CD14-positive monocyte (primary cell): ENCODE data around the gene CAPN14. TPM values are rescaled to one million over a fixed set of nuclear protein-coding genes. Genes with fewer than 3 reads are reported as not detected.

ENCODE experiments used
- DNase-seq, 3 donors: peaks; one replicate each; pipeline ENCODE4 v3.0.0-alpha.2; 2011 to 2022
- H2AFZ ChIP-seq: 2 replicates; pipeline ENCODE4 v1.6.0; 2012; ENCODE audit warnings: mild to moderate bottlenecking, low read depth, low read length, inconsistent platforms; ENCODE audit not compliant: insufficient read depth, poor library complexity, severe bottlenecking
- H3K27ac ChIP-seq, 2 donors: 1 replicate in 1 of 2; 2 replicates in 1 of 2; pipeline ENCODE4 v1.5.1; 2012 to 2013; ENCODE audit warnings: low read length in 2 of 2, control low read depth in 1 of 2, inconsistent platforms in 1 of 2, low read depth in 1 of 2, mild to moderate bottlenecking in 1 of 2
- H3K27me3 ChIP-seq, 2 donors: one replicate each; pipeline versions ENCODE4 v1.6.0 to v1.6.1; 2011 to 2013; ENCODE audit warnings: low read length in 2 of 2; ENCODE audit not compliant: control insufficient read depth in 2 of 2, insufficient read depth in 2 of 2
- H3K36me3 ChIP-seq, 2 donors: replicated peaks in 1 of 2; 1 replicate in 1 of 2; 2 replicates in 1 of 2; pipeline versions ENCODE4 v1.5.1 to v1.6.1; 2012 to 2013; ENCODE audit warnings: low read length in 2 of 2, control low read depth in 1 of 2, inconsistent platforms in 1 of 2, mild to moderate bottlenecking in 1 of 2; ENCODE audit not compliant: insufficient read depth in 2 of 2, control insufficient read depth in 1 of 2
- H3K4me1 ChIP-seq, 2 donors: 1 replicate in 1 of 2; 2 replicates in 1 of 2; pipeline versions ENCODE4 v1.5.1 to v1.6.1; 2012 to 2013; ENCODE audit warnings: low read length in 2 of 2, control low read depth in 1 of 2, inconsistent platforms in 1 of 2, mild to moderate bottlenecking in 1 of 2, moderate library complexity in 1 of 2; ENCODE audit not compliant: insufficient read depth in 2 of 2, control insufficient read depth in 1 of 2
- H3K4me2 ChIP-seq: replicated peaks from 2 replicates; pipeline ENCODE3; 2012; ENCODE audit warnings: low read length, moderate library complexity, mild to moderate bottlenecking; ENCODE audit not compliant: poor library complexity, severe bottlenecking; ENCODE audit errors: extremely low read depth
- H3K4me3 ChIP-seq, 3 experiments: fragments of 200-600 bp in 1 of 3; sonication (generic) in 1 of 3; replicated peaks in 1 of 3; 1 replicate in 2 of 3; 2 replicates in 1 of 3; pipeline ENCODE4 v1.5.1; 2011 to 2013; ENCODE audit warnings: low read length in 3 of 3, mild to moderate bottlenecking in 3 of 3, control low read depth in 2 of 3, low read depth in 2 of 3, inconsistent platforms in 1 of 3, moderate library complexity in 1 of 3
- H3K79me2 ChIP-seq: 2 replicates; pipeline ENCODE4 v1.6.0; 2012; ENCODE audit warnings: mild to moderate bottlenecking, control low read depth, inconsistent platforms, low read length, moderate library complexity; ENCODE audit not compliant: insufficient read depth
- H3K9ac ChIP-seq: 2 replicates; pipeline ENCODE4 v1.6.0; 2017; ENCODE audit warnings: low read length, mild to moderate bottlenecking; ENCODE audit not compliant: insufficient read depth, poor library complexity, severe bottlenecking
- H3K9me3 ChIP-seq, 2 donors: replicated peaks in 1 of 2; 1 replicate in 1 of 2; 2 replicates in 1 of 2; pipeline versions ENCODE4 v1.5.1 to v1.6.1; 2012 to 2013; ENCODE audit warnings: low read length in 2 of 2, control low read depth in 1 of 2; ENCODE audit not compliant: control insufficient read depth in 1 of 2, insufficient read depth in 1 of 2
- H4K20me1 ChIP-seq: 2 replicates; pipeline ENCODE4 v1.6.0; 2012; ENCODE audit warnings: mild to moderate bottlenecking, low read length, control low read depth, moderate library complexity; ENCODE audit not compliant: insufficient read depth
- H3K27ac Mint-ChIP-seq, 7 donors: one replicate each; pipeline ENCODE4 v1.8.0; 2020; ENCODE audit warnings: mild to moderate bottlenecking in 7 of 7, mixed read lengths in 7 of 7, moderate library complexity in 6 of 7, inconsistent platforms in 2 of 7
- H3K27me3 Mint-ChIP-seq, 3 donors: one replicate each; pipeline ENCODE4 v1.8.0; 2021 to 2022; ENCODE audit warnings: low read depth in 3 of 3, mild to moderate bottlenecking in 3 of 3, mixed read lengths in 3 of 3, moderate library complexity in 3 of 3, inconsistent platforms in 1 of 3
- H3K36me3 Mint-ChIP-seq, 2 donors: one replicate each; pipeline ENCODE4 v1.8.0; 2020; ENCODE audit warnings: mixed read lengths in 2 of 2, inconsistent platforms in 1 of 2, mild to moderate bottlenecking in 1 of 2
- H3K4me1 Mint-ChIP-seq: one replicate; pipeline ENCODE4 v1.8.0; 2020; ENCODE audit warnings: mild to moderate bottlenecking, mixed read lengths
- H3K4me3 Mint-ChIP-seq, 2 donors: one replicate each; pipeline ENCODE4 v1.8.0; 2020; ENCODE audit warnings: mild to moderate bottlenecking in 2 of 2, mixed read lengths in 2 of 2, moderate library complexity in 1 of 2
- H3K9me3 Mint-ChIP-seq, 7 donors: one replicate each; pipeline ENCODE4 v1.8.0; 2020 to 2022; ENCODE audit warnings: mixed read lengths in 7 of 7, mild to moderate bottlenecking in 6 of 7, moderate library complexity in 6 of 7, inconsistent platforms in 2 of 7
- WGBS: methylation state at CpG from one replicate; pipeline ENCODE4 v1.1.5; 2013; ENCODE audit warnings: missing lambda C conversion rate; ENCODE audit not compliant: insufficient coverage; 5-methylcytosine and 5-hydroxymethylcytosine counted together
- intact Hi-C, 2 donors: fragments of 100-400 bp; cut with micrococcal nuclease; formaldehyde crosslinking; loops; one replicate each; pipeline versions ENCODE4 v1.15.0 to v1.15.1; 2023
- polyA plus RNA-seq, 3 donors: library from polyadenylated mRNA; depleted of rRNA in 1 of 3; unstranded in 2 of 3; stranded (reverse) in 1 of 3; fragments of 300-500 nt in 2 of 3; fragments of >200 nt in 1 of 3; fragmentation: Illumina TruSeq in 2 of 3; gene quantifications; 1 replicate in 2 of 3; 2 replicates in 1 of 3; pipeline ENCODE4 v1.2.3, GENCODE V29; 2012 to 2021
- TF ChIP-seq, protein P1 (sequence below): fragments of 200-600 bp; IDR thresholded peaks from one replicate; pipeline ENCODE4 v1.8.0; 2022; ENCODE audit warnings: antibody characterized with exemption, mild to moderate bottlenecking

Gene CAPN14
- polyA plus RNA-seq, 3 donors, result not detected

DNA sequence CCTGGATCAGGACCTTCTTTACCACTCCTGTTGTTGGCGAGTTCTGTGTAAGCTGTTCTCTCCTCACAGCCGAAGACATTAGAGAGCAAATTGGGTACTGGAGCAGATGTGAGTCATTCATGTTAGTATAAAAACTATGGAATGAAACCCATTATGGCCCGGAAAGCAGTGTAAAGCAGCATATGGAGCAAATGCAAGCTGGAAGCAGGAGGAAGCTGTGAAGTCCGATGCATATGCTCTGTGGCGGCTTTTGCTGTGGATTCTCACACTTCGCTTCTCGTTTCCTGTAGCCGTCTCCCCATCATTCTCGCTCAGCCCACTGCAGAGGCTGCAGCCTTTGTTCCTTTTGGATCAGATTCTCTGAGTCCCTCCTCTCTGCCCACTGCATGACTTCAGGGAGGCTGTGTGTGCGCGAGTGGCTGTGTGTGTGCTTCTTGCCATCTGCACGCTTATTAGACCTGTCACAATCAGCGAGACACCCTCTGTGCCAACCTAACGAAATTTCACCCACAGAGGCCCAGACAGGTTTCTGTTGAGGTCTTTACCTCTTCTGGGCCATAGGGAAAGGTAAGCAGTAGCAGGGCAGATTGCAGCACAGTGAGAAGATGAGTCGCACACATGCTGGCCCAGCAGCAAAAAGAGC is 75.8 kb downstream of the CAPN14 start:
- H3K27ac Mint-ChIP-seq, result no peak overlapping the region

GRCh38 chr2:31140151-31140550 is 77.2 kb downstream of the CAPN14 start:
- Histone ChIP-seq H4K20me1 (no peaks in the 10 kb centered on the region), H3K79me2 (no peaks in the 10 kb centered on the region), H3K4me1 (peaks cover 13 to 21% of the 10 kb centered on the region in 2 donors), H2AFZ (no peak overlapping the region), H3K36me3 (no peaks in the 10 kb centered on the region), H3K27ac (no peak overlapping the region), H3K4me3 (no peak overlapping the region), H3K27me3 (peaks cover 18 to 33% of the 10 kb centered on the region in 2 donors), H3K4me2 (no peak overlapping the region), H3K9me3 (peaks cover 0 to 11% of the 10 kb centered on the region in 2 donors), H3K9ac (no peak overlapping the region)
- Mint-ChIP-seq H3K27ac (no peak overlapping the region), H3K9me3 (peaks cover 0 to 4% (median 0%) of the 10 kb centered on the region in 7 donors), H3K4me1 (peaks cover 11% of the 10 kb centered on the region), H3K36me3 (peaks cover 0 to 2% of the 10 kb centered on the region in 2 donors), H3K27me3 (peaks cover 23 to 36% (median 34%) of the 10 kb centered on the region in 3 donors), H3K4me3 (no peak overlapping the region)
- 83% methylated on average over 7 of the region's 8 CpGs for WGBS
- no peak for DNase-seq
- TF ChIP-seq, protein P1, sequence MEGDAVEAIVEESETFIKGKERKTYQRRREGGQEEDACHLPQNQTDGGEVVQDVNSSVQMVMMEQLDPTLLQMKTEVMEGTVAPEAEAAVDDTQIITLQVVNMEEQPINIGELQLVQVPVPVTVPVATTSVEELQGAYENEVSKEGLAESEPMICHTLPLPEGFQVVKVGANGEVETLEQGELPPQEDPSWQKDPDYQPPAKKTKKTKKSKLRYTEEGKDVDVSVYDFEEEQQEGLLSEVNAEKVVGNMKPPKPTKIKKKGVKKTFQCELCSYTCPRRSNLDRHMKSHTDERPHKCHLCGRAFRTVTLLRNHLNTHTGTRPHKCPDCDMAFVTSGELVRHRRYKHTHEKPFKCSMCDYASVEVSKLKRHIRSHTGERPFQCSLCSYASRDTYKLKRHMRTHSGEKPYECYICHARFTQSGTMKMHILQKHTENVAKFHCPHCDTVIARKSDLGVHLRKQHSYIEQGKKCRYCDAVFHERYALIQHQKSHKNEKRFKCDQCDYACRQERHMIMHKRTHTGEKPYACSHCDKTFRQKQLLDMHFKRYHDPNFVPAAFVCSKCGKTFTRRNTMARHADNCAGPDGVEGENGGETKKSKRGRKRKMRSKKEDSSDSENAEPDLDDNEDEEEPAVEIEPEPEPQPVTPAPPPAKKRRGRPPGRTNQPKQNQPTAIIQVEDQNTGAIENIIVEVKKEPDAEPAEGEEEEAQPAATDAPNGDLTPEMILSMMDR, result no peak
- intact Hi-C loops, result no loop called here

More for the DNA sequence above, 75.8 kb downstream of the CAPN14 start:
- no peak overlapping the region for H3K4me3 Mint-ChIP-seq
- Histone ChIP-seq H3K4me1 (peaks cover 13 to 21% of the 10 kb centered on the region in 2 donors), H2AFZ (no peak overlapping the region), H3K4me2 (no peak overlapping the region), H3K9ac (no peak overlapping the region), H3K4me3 (no peak overlapping the region), H4K20me1 (no peaks in the 10 kb centered on the region), H3K9me3 (peaks cover 0 to 7% of the 10 kb centered on the region in 2 donors), H3K27ac (no peak overlapping the region), H3K27me3 (peaks cover 16 to 28% of the 10 kb centered on the region in 2 donors), H3K36me3 (no peaks in the 10 kb centered on the region), H3K79me2 (no peaks in the 10 kb centered on the region)
- intact Hi-C loops, result no loop called here
- WGBS, result 97% methylated on average over 11 of the region's 15 CpGs
- H3K4me1 Mint-ChIP-seq, result peaks cover 9% of the 10 kb centered on the region
- H3K9me3 Mint-ChIP-seq, result peaks cover 0 to 3% (median 0%) of the 10 kb centered on the region in 7 donors
- DNase-seq, result no peak
- peaks cover 0 to 2% of the 10 kb centered on the region in 2 donors for H3K36me3 Mint-ChIP-seq
- H3K27me3 Mint-ChIP-seq, result peaks cover 22 to 29% (median 26%) of the 10 kb centered on the region in 3 donors
- TF ChIP-seq, protein P1, result no peak
